GM12878 (cell line): ENCODE measurements around the gene GRIK4. TPM values are rescaled to one million over a fixed set of nuclear protein-coding genes. Genes with fewer than 3 reads are reported as not detected.

Source experiments
- ATAC-seq: fragments of 200-7000 bp; cut with Tn5 transposase; 3 replicates; pipeline ENCODE4 v1.9.1; 2020; ENCODE audit warnings: mild to moderate bottlenecking, moderate library complexity
- BruUV-seq: library from RNA; stranded (reverse); fragments of 400-500 nt; replicated peaks from 2 replicates; lab custom pipeline; 2021; lab: Mats Ljungman, UMichigan
- CTCF ChIA-PET: fragments of 300-600 bp; sonication (Branson Sonifier 250); formaldehyde crosslinking; extraction: SDS; loops from one replicate; lab custom pipeline; 2021; ENCODE audit warnings: inconsistent platforms; lab: Yijun Ruan, JAX
- POLR2A ChIA-PET: fragments of 350-600 bp; formaldehyde crosslinking; extraction: SDS; loops from one replicate; lab custom pipeline; 2021; ENCODE audit warnings: inconsistent platforms; lab: Charles Lee
- RAD21 ChIA-PET: fragments of 300-600 bp; sonication (Branson Sonifier 250); formaldehyde crosslinking; loops from one replicate; lab custom pipeline; 2023; ENCODE audit warnings: antibody characterized with exemption; ENCODE audit not compliant: unreplicated experiment; lab: Charles Lee
- SMC1A ChIA-PET: fragments of 300-600 bp; sonication (Branson Sonifier 250); formaldehyde crosslinking; loops from one replicate; lab custom pipeline; 2023; ENCODE audit not compliant: unreplicated experiment, uncharacterized antibody; lab: Charles Lee
- DNase-seq: peaks from one replicate; pipeline ENCODE4 v3.0.0-alpha.2; 2011; ENCODE audit warnings: low read depth, low spot score
- FAIRE-seq: peaks from 3 replicates; lab custom pipeline; 2011; peaks lifted over from hg19 to GRCh38; lab: Jason Lieb, UNC
- H2AFZ ChIP-seq: 2 replicates; pipeline ENCODE4 v1.6.0; 2011; ENCODE audit warnings: low read depth, low read length, control low read depth; ENCODE audit not compliant: control insufficient read depth
- H3K27ac ChIP-seq: 2 replicates; pipeline ENCODE4 v1.5.1; 2011; ENCODE audit warnings: control low read depth; ENCODE audit not compliant: control insufficient read depth, insufficient read depth
- H3K27me3 ChIP-seq, 2 experiments: replicated peaks in 1 of 2; 2 replicates each; pipeline versions ENCODE4 v1.6.0 to v1.6.1; 2011; ENCODE audit warnings: low read length in 1 of 2; ENCODE audit not compliant: control insufficient read depth in 2 of 2, insufficient read depth in 2 of 2
- H3K36me3 ChIP-seq, 2 experiments: 2 replicates each; pipeline ENCODE4 v1.5.1; 2011; ENCODE audit warnings: low read length in 1 of 2; ENCODE audit not compliant: control insufficient read depth in 2 of 2, insufficient read depth in 2 of 2
- H3K4me1 ChIP-seq: 2 replicates; pipeline ENCODE4 v1.6.1; 2011; ENCODE audit warnings: mild to moderate bottlenecking, low read length, moderate library complexity, mixed read lengths; ENCODE audit not compliant: control insufficient read depth, insufficient read depth
- H3K4me2 ChIP-seq: 2 replicates; pipeline ENCODE4 v1.6.0; 2011; ENCODE audit warnings: control low read depth; ENCODE audit not compliant: control insufficient read depth, insufficient read depth
- H3K4me3 ChIP-seq: fragments of 200-600 bp; sonication (generic); 2 replicates; pipeline ENCODE4 v1.5.1; 2016
- H3K79me2 ChIP-seq: 2 replicates; pipeline ENCODE4 v1.6.0; 2011; ENCODE audit warnings: low read length; ENCODE audit not compliant: control insufficient read depth, insufficient read depth
- H3K9ac ChIP-seq: 2 replicates; pipeline ENCODE4 v1.8.0; 2011; ENCODE audit warnings: low read length, control low read depth, mixed read lengths; ENCODE audit not compliant: control insufficient read depth, insufficient read depth
- H3K9me3 ChIP-seq: replicated peaks from 3 replicates; pipeline ENCODE4 v1.5.1; 2011; ENCODE audit warnings: mild to moderate bottlenecking, low read length; ENCODE audit not compliant: control insufficient read depth, insufficient read depth
- H4K20me1 ChIP-seq: 2 replicates; pipeline ENCODE4 v1.6.0; 2011; ENCODE audit not compliant: control insufficient read depth, insufficient read depth
- BMI1 ChIP-seq: fragments of 450-650 bp; IDR thresholded peaks from 2 replicates; pipeline ENCODE4 v1.6.1; 2016; ENCODE audit warnings: mild to moderate bottlenecking, moderate library complexity, borderline replicate concordance
- CEBPZ ChIP-seq: fragments of 150-350 bp; IDR thresholded peaks from 2 replicates; pipeline ENCODE4 v1.6.1; 2016; ENCODE audit warnings: low read depth, low read length
- CHD1 ChIP-seq: IDR thresholded peaks from 2 replicates; pipeline ENCODE4 v1.6.1; 2012; ENCODE audit warnings: low read depth, low read length, improper control_type of control experiment
- EP300 ChIP-seq, 2 experiments: fragments of 150-350 bp in 1 of 2; IDR thresholded peaks; 2 replicates each; pipeline ENCODE4 v1.6.1; 2011 to 2012; ENCODE audit warnings: low read depth in 2 of 2, low read length in 2 of 2, borderline replicate concordance in 1 of 2, improper control_type of control experiment in 1 of 2, inconsistent platforms in 1 of 2; ENCODE audit not compliant: control insufficient read depth in 1 of 2
- GATAD2B ChIP-seq: fragments of 450-650 bp; conservative IDR thresholded peaks from 2 replicates; pipeline ENCODE4 v1.6.1; 2017; ENCODE audit warnings: low read depth, mild to moderate bottlenecking, moderate library complexity
- IKZF2 ChIP-seq, 2 experiments: fragments of 450-650 bp; IDR thresholded peaks; 2 replicates each; pipeline ENCODE4 v1.6.1; 2017; ENCODE audit warnings: mild to moderate bottlenecking in 2 of 2, moderate library complexity in 2 of 2
- KDM1A ChIP-seq: fragments of 200-600 bp; sonication (generic); IDR thresholded peaks from 2 replicates; pipeline ENCODE4 v1.6.1; 2016; ENCODE audit warnings: borderline replicate concordance
- MXI1 ChIP-seq: fragments of 150-350 bp; IDR thresholded peaks from 2 replicates; pipeline ENCODE4 v1.6.1; 2011; ENCODE audit warnings: low read depth, mild to moderate bottlenecking, inconsistent platforms, low read length, improper control_type of control experiment
- NFIC ChIP-seq: IDR thresholded peaks from 2 replicates; pipeline ENCODE4 v1.6.1; 2012; ENCODE audit warnings: low read depth, mild to moderate bottlenecking, inconsistent platforms, low read length, moderate library complexity
- NKRF ChIP-seq: fragments of 450-650 bp; conservative IDR thresholded peaks from 2 replicates; pipeline ENCODE4 v1.6.1; 2017; ENCODE audit warnings: mild to moderate bottlenecking, moderate library complexity
- NR2C1 ChIP-seq: fragments of 450-650 bp; IDR thresholded peaks from 2 replicates; pipeline ENCODE4 v1.6.1; 2017; ENCODE audit warnings: antibody characterized with exemption, mild to moderate bottlenecking, moderate library complexity
- STAT1 ChIP-seq: fragments of 450-650 bp; conservative IDR thresholded peaks from 2 replicates; pipeline ENCODE4 v1.6.1; 2014; ENCODE audit warnings: antibody characterized with exemption, mild to moderate bottlenecking
- ZNF24 ChIP-seq: fragments of 450-650 bp; IDR thresholded peaks from 2 replicates; pipeline ENCODE4 v1.6.1; 2017; ENCODE audit warnings: antibody characterized with exemption, mild to moderate bottlenecking
- WGBS: methylation state at CpG from one replicate; pipeline ENCODE4 v1.1.6; 2016; ENCODE audit warnings: low lambda C conversion rate; ENCODE audit not compliant: insufficient replicate concordance, insufficient coverage; ENCODE audit errors: missing lambda C conversion rate; 5-methylcytosine and 5-hydroxymethylcytosine counted together
- in situ Hi-C: fragments of 300-500 bp; cut with MboI; formaldehyde crosslinking; loops from 9 replicates; pipeline ENCODE4 v1.14.3; 2018; ENCODE audit warnings: mixed read lengths
- intact Hi-C: fragments of 100-400 bp; cut with micrococcal nuclease; formaldehyde crosslinking; loops from one replicate; pipeline ENCODE4 v1.14.2; 2022; ENCODE audit not compliant: unreplicated experiment
- polyA plus RNA-seq, 11 experiments: library from polyadenylated mRNA; depleted of rRNA in 4 of 11; unstranded in 6 of 11; stranded (reverse) in 5 of 11; fragments of >200 nt; fragmentation: Nextera tagmentation in 4 of 11; fragmentation: Illumina TruSeq in 1 of 11; extraction: Ambion mirVana in 4 of 11; extraction: Trizol in 1 of 11; gene quantifications; 1 replicate in 1 of 11; 2 replicates in 10 of 11; pipeline versions ENCODE4 v1.2.1 to v1.2.3, GENCODE V29; 2011 to 2016; ENCODE audit warnings: inconsistent platforms in 2 of 11, missing spikeins in 2 of 11, low read depth in 1 of 11
- total RNA-seq, 4 experiments: library from RNA; depleted of rRNA in 3 of 4; stranded (reverse); fragments of >200 nt in 3 of 4; fragmentation: Illumina TruSeq in 1 of 4; extraction: Trizol in 1 of 4; gene quantifications; 2 replicates each; pipeline versions ENCODE4 v1.2.1 to v1.2.3, GENCODE V29; 2013 to 2021

Gene GRIK4
- total and polyA plus RNA-seq, 10 of the 15 experiments (the other 5 are each of a cell fraction or from before 2014, with no cell fraction given): 0.33 to 3.6 (median 0.72) TPM

- Histone ChIP-seq H4K20me1 (no peaks in the 10 kb centered on the region), H3K27ac (no peak overlapping the region), H3K36me3 (no peaks in the 10 kb centered on the region), H3K9me3 (no peaks in the 10 kb centered on the region), H3K4me3 (no peak overlapping the region), H3K27me3 (no peaks in the 10 kb centered on the region), H3K4me1 (no peaks in the 10 kb centered on the region), H3K9ac (no peak overlapping the region), H2AFZ (no peak overlapping the region), H3K4me2 (no peak overlapping the region), H3K79me2 (no peaks in the 10 kb centered on the region)
- no peak for ATAC-seq
- TF ChIP-seq EP300 (IDR thresholded peaks at IDR 0.05; ENCODE audit: borderline replicate concordance in 1 of 2, control insufficient read depth in 1 of 2, low read depth in 2 of 2, low read length in 2 of 2) (no peak), NKRF (no peak), MXI1 (no peak), IKZF2 (IDR thresholded peaks at IDR 0.05) (no peak), GATAD2B (no peak), ZNF24 (no peak), NR2C1 (no peak), STAT1 (no peak), NFIC (no peak), KDM1A (no peak), CHD1 (no peak), BMI1 (no peak), CEBPZ (no peak)
- FAIRE-seq: no peak
- ChIA-PET CTCF (interaction anchor here (1.4 kb wide), 1 partner anchor 22 kb away, joined by 3 read pairs; no protein-coding TSS in a partner anchor), POLR2A (no interaction called here), RAD21 (no interaction called here), SMC1A (no interaction called here)
- DNase-seq: no peak
- BruUV-seq: no TSS peak
- 16% methylated on average over 5 of the region's 5 CpGs for WGBS
- in situ Hi-C loops (no loop called here), intact Hi-C loops (no loop called here)
These were observed 317.3 kb downstream of the GRIK4 start for GRCh38 chr11:120828847-120829246.
